ENCODE data around the gene MAPKAPK2. TPM values are rescaled to one million over a fixed set of nuclear protein-coding genes. Genes with fewer than 3 reads are reported as not detected.

The MAPKAPK2 gene
- total and polyA plus RNA-seq, 10 donors: 42.2 to 129 (median 94.2) TPM

GRCh38 chr1:206779638-206780037, 94.9 kb downstream of the MAPKAPK2 start:
- Histone ChIP-seq H3K27me3 (replicated peaks in 1 of 7) (no peaks in the 10 kb centered on the region), H3K4me1 (peaks cover 5 to 70% (median 51%) of the 10 kb centered on the region in 6 donors), H3K4me3 (no peak overlapping the region), H3K36me3 (no peaks in the 10 kb centered on the region), H3K9me3 (no peaks in the 10 kb centered on the region), H3K27ac (peak overlapping the region in 2 of 8 donors; percentile 25)
- WGBS, 5 donors: 12 to 32% (median 25%) methylated on average over 2 of the region's 2 CpGs
- DNase-seq: no peak
- intact Hi-C loops (cut with DNase I; ENCODE audit: low total_unique reads): no loop called here
- no peak for TF ChIP-seq POLR2AphosphoS5 (IDR thresholded peaks at IDR 0.05)
- no peak for TF ChIP-seq POLR2A (IDR thresholded peaks at IDR 0.05)
- no peak for TF ChIP-seq CTCF (IDR thresholded peaks at IDR 0.05 in 8 of 11, conservative IDR thresholded peaks at IDR 0.05 in 3 of 11)

GRCh38 chr1:206782448-206782847, 97.7 kb downstream of the MAPKAPK2 start:
- H3K36me3 ChIP-seq: no peaks in the 10 kb centered on the region
- peaks cover 3 to 86% (median 58%) of the 10 kb centered on the region in 6 donors for H3K4me1 ChIP-seq
- no peaks in the 10 kb centered on the region for H3K9me3 ChIP-seq
- no peak overlapping the region for H3K4me3 ChIP-seq
- H3K27me3 ChIP-seq (replicated peaks in 1 of 7): no peaks in the 10 kb centered on the region
- 46 to 60% (median 50%) methylated on average over 2 of the region's 2 CpGs for WGBS, 5 donors
- H3K27ac ChIP-seq: peak overlapping the region in 4 of 8 donors; percentile 4 to 28 (median 20)
- DNase-seq: no peak
- TF ChIP-seq POLR2AphosphoS5 (IDR thresholded peaks at IDR 0.05) (no peak), POLR2A (IDR thresholded peaks at IDR 0.05) (no peak), CTCF (IDR thresholded peaks at IDR 0.05 in 8 of 11, conservative IDR thresholded peaks at IDR 0.05 in 3 of 11) (no peak)
- intact Hi-C loops (cut with DNase I; ENCODE audit: low total_unique reads): no loop called here

GRCh38 chr1:206783506-206783905, 98.8 kb downstream of the MAPKAPK2 start:
- intact Hi-C loops (cut with DNase I; ENCODE audit: low total_unique reads): no loop called here
- DNase-seq: no peak
- H3K4me1 ChIP-seq: peaks cover 3 to 86% (median 58%) of the 10 kb centered on the region in 6 donors
- no peaks in the 10 kb centered on the region for H3K36me3 ChIP-seq
- no peaks in the 10 kb centered on the region for H3K9me3 ChIP-seq
- peak overlapping the region in 1 of 8 donors; percentile 61 for H3K27ac ChIP-seq
- TF ChIP-seq POLR2AphosphoS5 (IDR thresholded peaks at IDR 0.05) (no peak), POLR2A (IDR thresholded peaks at IDR 0.05) (no peak), CTCF (IDR thresholded peaks at IDR 0.05 in 8 of 11, conservative IDR thresholded peaks at IDR 0.05 in 3 of 11) (no peak)
- H3K4me3 ChIP-seq: no peak overlapping the region
- 76 to 92% (median 88%) methylated on average over 6 to 7 of the region's 7 CpGs for WGBS, 5 donors
- no peaks in the 10 kb centered on the region for H3K27me3 ChIP-seq (replicated peaks in 1 of 7)

Small RNAs within 50 kb of the gene (small RNA-seq; reads per million reads assigned to genes)
- gene RF00019: 0 reads per million in 4 donors

Other genes with a start within 250 kb of the MAPKAPK2 start
- gene IKBKE, start 214.4 kb upstream of the MAPKAPK2 start, total RNA-seq: 10 to 100 TPM; 20.1 to 37.3 (median 35.1) TPM
- gene IKBKE, start 214.4 kb upstream of the MAPKAPK2 start, polyA plus RNA-seq: 10 to 100 TPM; 11.3 to 23.2 (median 17.0) TPM
- 100 to 1,000 TPM; 121 to 168 (median 131) TPM for gene RASSF5, start 177.4 kb upstream of the MAPKAPK2 start, total RNA-seq
- 10 to 100 TPM; 32.2 to 39.5 (median 35.8) TPM for gene RASSF5, start 177.4 kb upstream of the MAPKAPK2 start, polyA plus RNA-seq
- gene EIF2D, start 72.4 kb upstream of the MAPKAPK2 start, total RNA-seq: 10 to 100 TPM; 38.7 to 48.6 (median 43.0) TPM
- gene EIF2D, start 72.4 kb upstream of the MAPKAPK2 start, polyA plus RNA-seq: 10 to 100 TPM; 41.8 to 51.6 (median 50.0) TPM
- 1 to 10 TPM; 2.4 to 6.6 (median 4.3) TPM for gene DYRK3, start 49.4 kb upstream of the MAPKAPK2 start, total RNA-seq
- gene DYRK3, start 49.4 kb upstream of the MAPKAPK2 start, polyA plus RNA-seq: 1 to 10 TPM in 1 of 3 donors, under 1 TPM in 2; 0.65 to 1.4 (median 0.89) TPM
- gene IL19, start 85.9 kb downstream of the MAPKAPK2 start, total RNA-seq: 1 to 10 TPM in 1 of 7 donors, not detected in 6; 2.2 TPM
- gene IL19, start 85.9 kb downstream of the MAPKAPK2 start, polyA plus RNA-seq: under 1 TPM in 2 of 3 donors, not detected in 1; 0.09 to 0.12 TPM
- 10 to 100 TPM in 1 of 7 donors, 1 to 10 TPM in 6; 3.0 to 23.2 (median 6.2) TPM for gene IL10, start 87.6 kb downstream of the MAPKAPK2 start, total RNA-seq
- gene IL10, start 87.6 kb downstream of the MAPKAPK2 start, polyA plus RNA-seq: 1 to 10 TPM; 3.8 to 5.7 (median 4.4) TPM
- not detected for gene IL20, start 180.7 kb downstream of the MAPKAPK2 start, total RNA-seq
- not detected for gene IL20, start 180.7 kb downstream of the MAPKAPK2 start, polyA plus RNA-seq
- gene IL24, start 212.5 kb downstream of the MAPKAPK2 start, total RNA-seq: under 1 TPM in 2 of 7 donors, not detected in 5; 0.30 to 0.34 TPM
- 1 to 10 TPM; 1.2 to 2.0 (median 1.4) TPM for gene IL24, start 212.5 kb downstream of the MAPKAPK2 start, polyA plus RNA-seq
- gene FCMR, start 237.0 kb downstream of the MAPKAPK2 start, total RNA-seq: 100 to 1,000 TPM; 136 to 269 (median 242) TPM
- 100 to 1,000 TPM; 165 to 229 (median 187) TPM for gene FCMR, start 237.0 kb downstream of the MAPKAPK2 start, polyA plus RNA-seq

Data from spleen (tissue), 11 donors.